ENCODE data around the gene RAET1G.

- TF ChIP-seq JUND (IDR thresholded peaks at IDR 0.05) (no peak), EP300 (IDR thresholded peaks at IDR 0.05; ENCODE audit: borderline replicate concordance in 1 of 2, low read depth in 1 of 2, low read length in 1 of 2) (no peak), SMC3 (IDR thresholded peaks at IDR 0.05; ENCODE audit: low read depth, low read length) (no peak), ZBTB33 (IDR thresholded peaks at IDR 0.05; ENCODE audit: borderline replicate concordance, low read depth) (no peak), FOSL2 (IDR thresholded peaks at IDR 0.05; ENCODE audit: borderline replicate concordance, low read depth) (no peak), POLR2AphosphoS5 (IDR thresholded peaks at IDR 0.05; ENCODE audit: low read depth, low read length) (no peak), MAX (IDR thresholded peaks at IDR 0.05; ENCODE audit: low read depth) (no peak)
- TF ChIP-seq, protein P1, sequence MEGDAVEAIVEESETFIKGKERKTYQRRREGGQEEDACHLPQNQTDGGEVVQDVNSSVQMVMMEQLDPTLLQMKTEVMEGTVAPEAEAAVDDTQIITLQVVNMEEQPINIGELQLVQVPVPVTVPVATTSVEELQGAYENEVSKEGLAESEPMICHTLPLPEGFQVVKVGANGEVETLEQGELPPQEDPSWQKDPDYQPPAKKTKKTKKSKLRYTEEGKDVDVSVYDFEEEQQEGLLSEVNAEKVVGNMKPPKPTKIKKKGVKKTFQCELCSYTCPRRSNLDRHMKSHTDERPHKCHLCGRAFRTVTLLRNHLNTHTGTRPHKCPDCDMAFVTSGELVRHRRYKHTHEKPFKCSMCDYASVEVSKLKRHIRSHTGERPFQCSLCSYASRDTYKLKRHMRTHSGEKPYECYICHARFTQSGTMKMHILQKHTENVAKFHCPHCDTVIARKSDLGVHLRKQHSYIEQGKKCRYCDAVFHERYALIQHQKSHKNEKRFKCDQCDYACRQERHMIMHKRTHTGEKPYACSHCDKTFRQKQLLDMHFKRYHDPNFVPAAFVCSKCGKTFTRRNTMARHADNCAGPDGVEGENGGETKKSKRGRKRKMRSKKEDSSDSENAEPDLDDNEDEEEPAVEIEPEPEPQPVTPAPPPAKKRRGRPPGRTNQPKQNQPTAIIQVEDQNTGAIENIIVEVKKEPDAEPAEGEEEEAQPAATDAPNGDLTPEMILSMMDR (IDR thresholded peaks at IDR 0.05): no peak
These were observed 23.4 kb downstream of the RAET1G start for GRCh38 chr6:149899486-149899885.

All from SK-N-SH (cell line).